ENCODE measurements around the gene TNIK. TPM values are rescaled to one million over a fixed set of nuclear protein-coding genes. Genes with fewer than 3 reads are reported as not detected.

TNIK gene
- total RNA-seq, 1 experiment from 2014 or later: 7.0 TPM

- POLR2A ChIA-PET (ENCODE audit: unreplicated experiment): no interaction called here
- H3K27me3 ChIP-seq (ENCODE audit: low read length): no peaks in the 10 kb centered on the region
- no peak overlapping the region for H3K9ac ChIP-seq (ENCODE audit: low read length)
- no peaks in the 10 kb centered on the region for H3K79me2 ChIP-seq (ENCODE audit: low read length)
- no peak overlapping the region for H3K27ac ChIP-seq (ENCODE audit: low read length)
- intact Hi-C loops (cut with micrococcal nuclease): no loop called here
- no peak for TF ChIP-seq EZH2 (IDR thresholded peaks at IDR 0.05; ENCODE audit: low read length, unreplicated experiment)
- no peak for TF ChIP-seq EZH2phosphoT487 (IDR thresholded peaks at IDR 0.05; ENCODE audit: borderline replicate concordance, low read length)
- peak; percentile 18; the same call in 1 of the 2 replicates for TF ChIP-seq CTCF (conservative IDR thresholded peaks at IDR 0.05; ENCODE audit: low read depth, low read length)
- peaks cover 9% of the 10 kb centered on the region for H3K4me1 ChIP-seq (ENCODE audit: insufficient read depth, low read length)
- H4K20me1 ChIP-seq (ENCODE audit: low read length): no peaks in the 10 kb centered on the region
- no peak overlapping the region for H3K4me2 ChIP-seq (ENCODE audit: low read length)
- H3K9me3 ChIP-seq (ENCODE audit: low read length): no peaks in the 10 kb centered on the region
- CTCF ChIA-PET: interaction anchor here (0.6 to 0.7 kb wide), 2 partner anchors 1145 to 1335 kb away, joined by 3 read pairs; no protein-coding TSS in a partner anchor
- H2AFZ ChIP-seq (ENCODE audit: low read length): no peak overlapping the region
- no peak for DNase-seq
- H3K36me3 ChIP-seq (ENCODE audit: low read depth, low read length): no peaks in the 10 kb centered on the region
- no peak for ATAC-seq
- no peak overlapping the region for H3K4me3 ChIP-seq (ENCODE audit: low read length)
- no peaks in the 10 kb centered on the region for H3F3A ChIP-seq (ENCODE audit: low read length, unreplicated experiment)
- no peaks in the 10 kb centered on the region for H3K9me2 ChIP-seq (replicated peaks; ENCODE audit: low read length)
- no TSS peak for BruUV-seq (replicated peaks)
Measured at GRCh38 chr3:171113716-171114115, 346.5 kb downstream of the TNIK start.

- no peak for DNase-seq
- no TSS peak for BruUV-seq (replicated peaks)
- Histone ChIP-seq H3K4me2 (ENCODE audit: low read length) (no peak overlapping the region), H3K79me2 (ENCODE audit: low read length) (no peaks in the 10 kb centered on the region), H3K9ac (ENCODE audit: low read length) (no peak overlapping the region), H3F3A (ENCODE audit: low read length, unreplicated experiment) (no peaks in the 10 kb centered on the region), H2AFZ (ENCODE audit: low read length) (no peak overlapping the region), H3K36me3 (ENCODE audit: low read depth, low read length) (no peaks in the 10 kb centered on the region), H3K9me2 (replicated peaks; ENCODE audit: low read length) (no peaks in the 10 kb centered on the region), H3K27ac (ENCODE audit: low read length) (no peak overlapping the region), H3K4me3 (ENCODE audit: low read length) (no peak overlapping the region), H3K4me1 (ENCODE audit: insufficient read depth, low read length) (peaks cover 20% of the 10 kb centered on the region), H3K27me3 (ENCODE audit: low read length) (no peaks in the 10 kb centered on the region), H4K20me1 (ENCODE audit: low read length) (no peaks in the 10 kb centered on the region), H3K9me3 (ENCODE audit: low read length) (no peaks in the 10 kb centered on the region)
- no peak for ATAC-seq
- TF ChIP-seq EZH2 (IDR thresholded peaks at IDR 0.05; ENCODE audit: low read length, unreplicated experiment) (no peak), EZH2phosphoT487 (IDR thresholded peaks at IDR 0.05; ENCODE audit: borderline replicate concordance, low read length) (no peak), CTCF (conservative IDR thresholded peaks at IDR 0.05; ENCODE audit: low read depth, low read length) (no peak)
- intact Hi-C loops (cut with micrococcal nuclease): no loop called here
- POLR2A ChIA-PET (ENCODE audit: unreplicated experiment): no interaction called here
- CTCF ChIA-PET: no interaction called here
Measured at GRCh38 chr3:171110715-171111114, 349.5 kb downstream of the TNIK start.

- no peak overlapping the region for H2AFZ ChIP-seq (ENCODE audit: low read length)
- H3K79me2 ChIP-seq (ENCODE audit: low read length): no peaks in the 10 kb centered on the region
- no TSS peak for BruUV-seq (replicated peaks)
- TF ChIP-seq CTCF (conservative IDR thresholded peaks at IDR 0.05; ENCODE audit: low read depth, low read length) (no peak), EZH2phosphoT487 (IDR thresholded peaks at IDR 0.05; ENCODE audit: borderline replicate concordance, low read length) (no peak), EZH2 (IDR thresholded peaks at IDR 0.05; ENCODE audit: low read length, unreplicated experiment) (no peak)
- H3K4me1 ChIP-seq (ENCODE audit: insufficient read depth, low read length): peaks cover 20% of the 10 kb centered on the region
- ATAC-seq (peak; percentile 91), DNase-seq (peak; percentile 94)
- no peak overlapping the region for H3K9ac ChIP-seq (ENCODE audit: low read length)
- H3K27me3 ChIP-seq (ENCODE audit: low read length): no peaks in the 10 kb centered on the region
- peak overlapping the region; percentile 28 for H3K27ac ChIP-seq (ENCODE audit: low read length)
- no peaks in the 10 kb centered on the region for H4K20me1 ChIP-seq (ENCODE audit: low read length)
- CTCF ChIA-PET: no interaction called here
- H3K4me3 ChIP-seq (ENCODE audit: low read length): no peak overlapping the region
- H3K9me2 ChIP-seq (replicated peaks; ENCODE audit: low read length): no peaks in the 10 kb centered on the region
- no peaks in the 10 kb centered on the region for H3K36me3 ChIP-seq (ENCODE audit: low read depth, low read length)
- no peaks in the 10 kb centered on the region for H3K9me3 ChIP-seq (ENCODE audit: low read length)
- H3K4me2 ChIP-seq (ENCODE audit: low read length): peak overlapping the region; percentile 46
- H3F3A ChIP-seq (ENCODE audit: low read length, unreplicated experiment): no peaks in the 10 kb centered on the region
- POLR2A ChIA-PET (ENCODE audit: unreplicated experiment): no interaction called here
- intact Hi-C loops (cut with micrococcal nuclease): loop anchor here (5.0 kb wide), 1 partner anchor 51 kb away; no protein-coding TSS in a partner anchor
Measured at GRCh38 chr3:171108066-171108465, 352.1 kb downstream of the TNIK start.
